ENCODE results near the gene RPL29. TPM values are rescaled to one million over a fixed set of nuclear protein-coding genes. Genes with fewer than 3 reads are reported as not detected.

RPL29 gene
- total RNA-seq, 1 donor from 2014 or later, result 810 TPM

DNA sequence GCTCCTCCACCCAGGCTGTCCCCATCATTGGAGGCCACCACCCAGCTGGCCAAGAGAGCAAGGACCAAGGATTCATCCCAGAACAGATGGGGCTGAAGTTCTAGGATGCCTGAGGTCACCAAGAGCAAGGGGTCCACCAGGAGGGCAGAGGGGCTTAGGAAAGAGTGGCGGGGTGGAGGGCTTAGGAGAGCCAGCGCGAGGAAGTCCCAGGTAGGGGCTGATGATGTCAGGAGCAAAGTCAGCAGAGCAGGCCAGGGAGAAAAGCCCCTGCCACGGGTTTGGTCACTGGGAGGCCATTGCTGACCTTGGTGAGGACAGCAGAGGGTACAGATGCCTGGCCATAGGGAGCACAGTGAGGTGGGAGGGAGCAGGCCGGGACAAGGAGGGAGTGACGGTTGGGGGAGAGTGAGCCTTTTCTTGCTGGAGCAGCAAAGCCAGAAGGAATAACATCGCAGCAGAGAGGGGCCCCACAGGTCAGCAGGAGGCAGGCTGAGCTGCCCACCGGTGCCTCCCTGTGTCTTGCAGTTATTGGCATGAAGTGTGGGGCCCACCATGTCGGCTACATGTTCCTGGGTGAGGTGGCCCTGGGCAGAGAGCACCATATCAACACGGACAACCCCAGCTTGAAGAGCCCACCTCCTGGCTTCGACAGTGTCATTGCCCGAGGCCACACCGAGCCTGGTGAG is 48.3 kb downstream of the RPL29 start:
- no peaks in the 10 kb centered on the region for H3K36me3 ChIP-seq
- no peaks in the 10 kb centered on the region for H3K27me3 ChIP-seq
- H3K4me3 ChIP-seq, result no peak overlapping the region
- DNase-seq, result peak; percentile 51
- ATAC-seq, result no peak
- no peaks in the 10 kb centered on the region for H3K9me3 ChIP-seq
- no peak overlapping the region for H3K27ac ChIP-seq
- TF ChIP-seq, protein P1, sequence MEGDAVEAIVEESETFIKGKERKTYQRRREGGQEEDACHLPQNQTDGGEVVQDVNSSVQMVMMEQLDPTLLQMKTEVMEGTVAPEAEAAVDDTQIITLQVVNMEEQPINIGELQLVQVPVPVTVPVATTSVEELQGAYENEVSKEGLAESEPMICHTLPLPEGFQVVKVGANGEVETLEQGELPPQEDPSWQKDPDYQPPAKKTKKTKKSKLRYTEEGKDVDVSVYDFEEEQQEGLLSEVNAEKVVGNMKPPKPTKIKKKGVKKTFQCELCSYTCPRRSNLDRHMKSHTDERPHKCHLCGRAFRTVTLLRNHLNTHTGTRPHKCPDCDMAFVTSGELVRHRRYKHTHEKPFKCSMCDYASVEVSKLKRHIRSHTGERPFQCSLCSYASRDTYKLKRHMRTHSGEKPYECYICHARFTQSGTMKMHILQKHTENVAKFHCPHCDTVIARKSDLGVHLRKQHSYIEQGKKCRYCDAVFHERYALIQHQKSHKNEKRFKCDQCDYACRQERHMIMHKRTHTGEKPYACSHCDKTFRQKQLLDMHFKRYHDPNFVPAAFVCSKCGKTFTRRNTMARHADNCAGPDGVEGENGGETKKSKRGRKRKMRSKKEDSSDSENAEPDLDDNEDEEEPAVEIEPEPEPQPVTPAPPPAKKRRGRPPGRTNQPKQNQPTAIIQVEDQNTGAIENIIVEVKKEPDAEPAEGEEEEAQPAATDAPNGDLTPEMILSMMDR (IDR thresholded peaks at IDR 0.05), result no peak
- H3K4me1 ChIP-seq, result peaks cover 12% of the 10 kb centered on the region
- intact Hi-C loops (cut with DNase I), result no loop called here

DNA sequence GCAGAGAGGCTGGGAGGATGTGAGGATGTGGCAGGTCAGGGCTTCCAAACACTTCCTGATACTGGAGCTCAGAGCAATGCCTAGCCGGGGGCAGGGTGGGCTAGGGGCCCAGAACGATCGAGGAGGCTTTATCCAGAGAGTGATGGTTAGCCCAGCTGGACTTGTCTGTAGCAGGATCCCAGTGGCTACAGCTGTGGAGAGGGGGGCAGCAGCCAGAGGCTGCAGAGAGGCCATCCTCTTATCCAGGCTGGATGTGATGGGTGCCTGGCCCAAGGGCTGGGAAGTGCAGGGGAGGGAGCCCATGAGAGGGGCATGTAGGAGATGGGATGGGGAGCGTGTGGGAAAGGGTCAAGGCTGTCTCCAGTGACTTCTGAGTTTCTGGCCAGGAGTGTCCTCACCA is 48.9 kb downstream of the RPL29 start:
- TF ChIP-seq, protein P1 (IDR thresholded peaks at IDR 0.05), result no peak
- peak; percentile 48 for DNase-seq
- Histone ChIP-seq H3K27ac (no peak overlapping the region), H3K9me3 (no peaks in the 10 kb centered on the region), H3K4me3 (no peak overlapping the region), H3K4me1 (peaks cover 13% of the 10 kb centered on the region), H3K36me3 (no peaks in the 10 kb centered on the region), H3K27me3 (no peaks in the 10 kb centered on the region)
- intact Hi-C loops (cut with DNase I), result no loop called here
- no peak for ATAC-seq

DNA sequence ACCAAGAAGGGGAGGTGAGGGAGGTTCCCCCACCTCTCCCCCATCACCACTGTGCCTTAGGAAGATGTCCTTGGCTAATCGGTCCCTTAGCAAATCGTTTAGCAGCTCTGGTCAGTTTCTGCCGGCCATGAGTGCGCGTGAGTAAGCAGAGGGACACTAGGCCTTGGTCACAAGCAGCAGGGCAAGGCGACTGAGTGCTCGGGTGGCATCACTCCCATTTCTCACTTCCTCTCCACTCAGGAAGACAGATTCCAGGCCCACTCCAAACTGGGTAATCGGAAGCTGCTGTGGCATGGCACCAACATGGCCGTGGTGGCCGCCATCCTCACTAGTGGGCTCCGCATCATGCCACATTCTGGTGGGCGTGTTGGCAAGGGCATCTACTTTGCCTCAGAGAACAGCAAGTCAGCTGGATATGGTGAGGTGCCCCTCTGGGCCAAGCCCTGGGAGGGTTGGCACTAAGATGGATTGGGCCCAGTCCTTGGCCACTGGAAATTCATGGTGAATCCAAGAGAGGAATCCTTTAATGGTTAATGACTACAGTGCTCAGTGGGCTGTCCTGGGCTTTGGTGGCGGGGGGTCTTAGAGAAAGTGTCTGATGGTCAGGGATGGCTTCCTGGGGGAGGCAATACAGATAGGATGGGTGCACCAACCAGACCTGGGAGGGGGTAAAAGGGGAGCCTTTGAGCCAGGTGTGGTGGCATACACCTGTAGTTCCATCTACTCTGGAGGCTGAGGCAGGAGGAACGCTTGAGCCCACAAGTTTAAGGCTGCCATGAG is 49.6 kb downstream of the RPL29 start:
- ATAC-seq (no peak), DNase-seq (peak; percentile 50)
- intact Hi-C loops (cut with DNase I), result no loop called here
- Histone ChIP-seq H3K27me3 (no peaks in the 10 kb centered on the region), H3K36me3 (no peaks in the 10 kb centered on the region), H3K27ac (no peak overlapping the region), H3K9me3 (no peaks in the 10 kb centered on the region), H3K4me1 (peaks cover 16% of the 10 kb centered on the region), H3K4me3 (no peak overlapping the region)
- TF ChIP-seq, protein P1 (IDR thresholded peaks at IDR 0.05), result no peak

DNA sequence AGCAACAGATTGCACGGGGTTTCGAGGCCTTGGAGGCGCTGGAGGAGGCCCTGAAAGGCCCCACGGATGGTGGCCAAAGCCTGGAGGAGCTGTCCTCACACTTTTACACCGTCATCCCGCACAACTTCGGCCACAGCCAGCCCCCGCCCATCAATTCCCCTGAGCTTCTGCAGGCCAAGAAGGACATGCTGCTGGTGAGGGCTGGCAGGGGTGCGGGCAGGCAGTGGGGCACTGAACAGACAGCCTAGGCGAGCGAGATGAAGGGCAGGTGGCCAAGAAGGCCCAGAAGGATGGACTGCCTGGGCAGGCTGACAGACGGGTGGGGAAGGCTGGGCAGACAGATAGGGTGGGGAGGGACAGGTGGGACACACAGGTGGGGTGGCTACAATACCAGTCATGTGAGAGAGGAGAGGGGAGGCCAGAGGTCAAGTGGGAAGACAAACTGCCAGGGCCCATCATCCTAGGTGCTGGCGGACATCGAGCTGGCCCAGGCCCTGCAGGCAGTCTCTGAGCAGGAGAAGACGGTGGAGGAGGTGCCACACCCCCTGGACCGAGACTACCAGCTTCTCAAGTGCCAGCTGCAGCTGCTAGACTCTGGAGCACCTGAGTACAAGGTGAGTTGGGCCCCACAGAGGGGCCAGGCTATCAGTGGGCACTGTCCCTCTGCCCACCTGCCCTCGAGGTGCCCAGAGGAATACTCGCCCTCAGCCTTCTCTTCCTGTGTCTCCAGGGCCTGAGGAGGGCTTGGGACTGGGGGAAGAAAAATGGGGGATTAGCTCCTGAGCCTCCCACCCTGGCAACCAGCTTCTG is 50.5 kb downstream of the RPL29 start:
- ATAC-seq (no peak), DNase-seq (peak; percentile 65)
- H3K9me3 ChIP-seq, result no peaks in the 10 kb centered on the region
- H3K36me3 ChIP-seq, result no peaks in the 10 kb centered on the region
- intact Hi-C loops (cut with DNase I), result no loop called here
- no peaks in the 10 kb centered on the region for H3K27me3 ChIP-seq
- TF ChIP-seq, protein P1 (IDR thresholded peaks at IDR 0.05), result no peak
- peaks cover 25% of the 10 kb centered on the region for H3K4me1 ChIP-seq
- H3K27ac ChIP-seq, result no peak overlapping the region
- H3K4me3 ChIP-seq, result no peak overlapping the region

DNA sequence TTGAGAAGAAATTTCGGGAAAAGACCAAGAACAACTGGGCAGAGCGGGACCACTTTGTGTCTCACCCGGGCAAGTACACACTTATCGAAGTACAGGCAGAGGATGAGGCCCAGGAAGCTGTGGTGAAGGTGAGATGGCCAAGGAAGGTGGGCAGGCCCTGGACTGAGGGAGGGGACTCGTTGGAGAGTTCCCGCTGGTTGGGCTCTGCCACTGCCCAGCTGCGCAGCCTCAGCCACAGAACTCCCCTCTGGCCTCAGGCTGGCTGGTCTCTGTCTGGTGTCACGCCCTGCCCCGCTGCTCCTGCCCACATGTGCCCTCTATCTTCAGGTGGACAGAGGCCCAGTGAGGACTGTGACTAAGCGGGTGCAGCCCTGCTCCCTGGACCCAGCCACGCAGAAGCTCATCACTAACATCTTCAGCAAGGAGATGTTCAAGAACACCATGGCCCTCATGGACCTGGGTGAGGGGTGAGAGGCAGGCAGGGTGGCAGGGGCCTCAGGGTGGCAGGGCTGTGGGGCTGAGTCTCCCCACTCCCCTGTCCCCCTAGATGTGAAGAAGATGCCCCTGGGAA is 51.2 kb downstream of the RPL29 start:
- ATAC-seq, result no peak
- Histone ChIP-seq H3K9me3 (no peaks in the 10 kb centered on the region), H3K36me3 (no peaks in the 10 kb centered on the region), H3K27me3 (no peaks in the 10 kb centered on the region), H3K4me3 (no peak overlapping the region), H3K27ac (no peak overlapping the region), H3K4me1 (peaks cover 29% of the 10 kb centered on the region)
- DNase-seq, result peak; percentile 59
- TF ChIP-seq, protein P1 (IDR thresholded peaks at IDR 0.05), result no peak
- intact Hi-C loops (cut with DNase I), result no loop called here

All from upper lobe of right lung (tissue), 1 donor.